HG03520 (cell line): ENCODE results near the gene GPR22.

Source experiments
- ATAC-seq: cut with Tn5 transposase; IDR thresholded peaks from one replicate; pipeline ENCODE4 v1.9.1; 2021; ENCODE audit warnings: mild to moderate bottlenecking, moderate library complexity; ENCODE audit not compliant: unreplicated experiment

Gene GPR22

DNA sequence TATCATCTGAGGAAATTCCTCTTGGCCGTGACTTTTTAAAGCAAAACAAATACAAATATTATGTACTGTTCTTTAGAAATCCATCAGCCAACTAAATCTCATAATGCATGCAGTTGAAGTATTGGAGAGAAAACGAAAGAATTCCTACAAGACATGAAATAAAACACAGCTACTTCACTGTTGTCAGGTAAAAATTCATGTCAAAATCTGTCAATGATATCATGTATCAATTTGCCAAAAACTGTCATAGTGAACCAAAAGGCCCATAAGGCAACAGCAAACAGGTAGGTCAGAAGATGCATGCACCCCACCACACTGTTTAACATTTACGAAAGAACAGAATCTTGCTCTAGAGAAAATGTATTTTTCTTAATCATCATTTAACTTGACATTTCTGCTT lies 2.3 kb downstream of the GPR22 start:
- ATAC-seq: no peak

DNA sequence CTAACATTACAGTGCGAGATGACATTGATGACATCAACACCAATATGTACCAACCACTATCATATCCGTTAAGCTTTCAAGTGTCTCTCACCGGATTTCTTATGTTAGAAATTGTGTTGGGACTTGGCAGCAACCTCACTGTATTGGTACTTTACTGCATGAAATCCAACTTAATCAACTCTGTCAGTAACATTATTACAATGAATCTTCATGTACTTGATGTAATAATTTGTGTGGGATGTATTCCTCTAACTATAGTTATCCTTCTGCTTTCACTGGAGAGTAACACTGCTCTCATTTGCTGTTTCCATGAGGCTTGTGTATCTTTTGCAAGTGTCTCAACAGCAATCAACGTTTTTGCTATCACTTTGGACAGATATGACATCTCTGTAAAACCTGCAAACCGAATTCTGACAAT lies 4.3 kb downstream of the GPR22 start:
- ATAC-seq: no peak

DNA sequence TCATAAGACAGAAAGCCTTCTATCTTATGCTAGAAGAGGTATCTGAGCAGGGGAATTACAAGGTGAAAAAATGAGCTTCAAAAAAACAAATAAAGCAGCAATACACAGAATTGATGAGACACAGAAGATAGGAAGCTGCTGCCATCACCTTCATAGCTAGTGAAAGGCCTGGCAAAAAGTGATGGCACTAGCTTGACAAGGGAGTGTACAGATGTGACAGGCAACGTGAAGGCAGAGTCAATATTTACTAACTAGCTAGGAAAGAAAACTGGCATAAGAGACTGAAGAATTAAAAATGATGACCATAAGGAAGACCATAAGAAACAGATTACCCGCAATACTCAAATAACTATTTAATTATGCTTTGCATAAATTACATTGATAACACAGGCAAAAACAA lies 9.4 kb downstream of the GPR22 start:
- ATAC-seq: no peak

DNA sequence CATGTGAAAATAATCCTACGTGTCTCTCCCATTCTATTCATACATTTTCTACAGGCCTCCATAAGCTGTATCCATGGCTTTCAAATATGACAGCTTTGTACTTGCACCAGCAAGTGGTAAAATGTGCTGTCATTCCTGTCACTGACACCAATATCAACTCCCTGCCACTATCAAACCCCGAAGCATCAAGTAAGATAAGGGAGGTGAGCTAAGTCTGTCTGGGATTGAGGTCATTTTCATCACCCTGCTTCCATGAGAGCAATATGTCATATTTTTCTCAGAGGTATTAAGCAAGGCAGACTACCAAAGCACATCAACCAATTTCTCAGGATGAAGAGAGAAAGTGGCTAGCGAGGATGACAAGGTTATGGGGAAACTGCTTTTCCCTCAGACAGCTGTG lies 11.1 kb downstream of the GPR22 start:
- ATAC-seq: no peak

DNA sequence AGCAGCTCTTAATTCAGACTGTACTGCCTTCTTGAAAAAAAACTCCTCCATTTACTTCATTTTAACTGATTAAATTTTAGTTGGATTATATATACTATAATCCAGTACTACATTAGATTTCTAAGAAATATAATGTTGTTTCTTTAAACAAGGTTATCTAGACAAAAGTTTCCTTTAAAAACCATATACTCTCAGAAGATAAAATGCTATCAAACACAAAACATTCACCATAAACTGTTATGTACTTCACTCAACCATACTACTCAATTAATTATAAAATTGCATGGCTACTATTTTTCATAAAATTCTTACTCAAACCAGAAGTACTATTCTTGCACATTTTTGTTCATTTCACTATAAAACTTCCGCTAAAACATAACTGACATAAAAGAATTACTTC lies 12.7 kb downstream of the GPR22 start:
- no peak for ATAC-seq

DNA sequence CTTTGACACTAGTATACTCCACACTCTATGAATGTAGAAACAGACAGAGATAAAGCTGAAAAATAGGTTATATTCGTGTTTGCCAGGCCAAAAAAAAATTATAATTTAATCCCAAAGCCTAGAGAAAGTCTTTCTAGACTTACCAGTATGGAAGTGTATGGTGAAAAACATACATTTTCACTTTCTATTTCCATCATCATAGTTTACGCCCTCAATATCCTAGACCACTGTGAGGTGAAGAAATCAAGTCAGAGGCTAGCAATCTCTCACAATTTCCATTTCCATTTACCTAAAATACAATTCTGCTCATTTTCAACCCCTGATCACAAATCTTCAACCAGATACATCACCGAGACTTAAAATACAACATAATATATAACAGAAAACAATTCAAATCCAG lies 16.2 kb downstream of the GPR22 start:
- ATAC-seq: no peak

DNA sequence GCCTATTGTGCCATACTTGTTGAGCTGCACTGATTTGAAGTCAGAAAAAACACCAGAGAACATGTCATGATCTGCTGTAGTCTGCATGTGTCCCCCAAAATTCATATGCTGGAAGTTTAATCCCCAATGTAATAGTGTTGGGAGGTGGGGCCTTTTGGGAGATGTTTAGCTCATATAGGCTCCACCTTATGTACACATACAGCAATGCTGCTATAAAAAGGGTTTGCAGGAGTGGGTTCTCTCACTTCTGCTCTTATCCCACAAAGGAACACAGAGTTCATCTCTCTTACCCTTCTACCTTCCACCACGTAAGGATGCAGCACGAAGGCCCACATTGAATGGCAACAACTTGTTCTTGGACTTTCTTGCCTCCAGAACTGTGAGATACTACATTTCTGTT lies 23.0 kb downstream of the GPR22 start:
- ATAC-seq: no peak

DNA sequence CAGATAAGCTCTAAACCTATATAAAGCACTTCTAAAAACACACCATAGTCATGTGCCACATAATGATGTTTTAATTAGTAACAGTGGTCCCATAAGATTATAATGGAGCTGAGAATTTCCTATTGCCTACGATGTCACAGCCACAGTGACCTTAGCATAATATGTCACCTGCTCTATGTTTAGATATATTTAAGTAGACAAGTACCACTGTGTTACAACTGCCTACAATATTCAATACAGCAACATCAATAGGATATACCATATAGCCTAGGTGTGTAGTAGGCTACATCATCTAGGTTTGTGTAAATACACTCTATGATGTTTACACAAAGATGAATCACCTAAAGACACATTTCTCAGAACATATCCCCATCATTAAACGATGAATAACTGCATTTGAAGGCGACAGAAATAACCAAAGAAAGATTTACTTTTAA lies 24.5 kb downstream of the GPR22 start:
- ATAC-seq: no peak

DNA sequence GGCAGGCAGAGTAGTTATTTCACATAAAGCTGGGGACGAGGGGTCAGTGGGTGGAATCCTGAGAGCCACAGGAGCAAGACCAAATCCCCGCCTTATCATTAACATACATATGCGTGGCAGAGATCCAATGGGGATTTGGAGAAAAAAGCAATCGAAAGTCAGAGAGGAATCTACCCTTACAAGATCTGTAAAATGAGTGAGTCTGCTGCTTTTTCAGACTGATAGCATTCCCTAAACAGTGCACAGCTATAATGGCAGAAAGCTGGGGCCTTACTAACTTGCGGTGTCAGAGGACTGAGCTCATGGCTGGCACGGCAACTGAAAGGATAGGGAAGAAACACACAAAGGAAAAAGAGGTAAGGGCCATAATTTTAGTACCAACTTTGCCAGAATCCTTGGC lies 25.0 kb downstream of the GPR22 start:
- no peak for ATAC-seq

DNA sequence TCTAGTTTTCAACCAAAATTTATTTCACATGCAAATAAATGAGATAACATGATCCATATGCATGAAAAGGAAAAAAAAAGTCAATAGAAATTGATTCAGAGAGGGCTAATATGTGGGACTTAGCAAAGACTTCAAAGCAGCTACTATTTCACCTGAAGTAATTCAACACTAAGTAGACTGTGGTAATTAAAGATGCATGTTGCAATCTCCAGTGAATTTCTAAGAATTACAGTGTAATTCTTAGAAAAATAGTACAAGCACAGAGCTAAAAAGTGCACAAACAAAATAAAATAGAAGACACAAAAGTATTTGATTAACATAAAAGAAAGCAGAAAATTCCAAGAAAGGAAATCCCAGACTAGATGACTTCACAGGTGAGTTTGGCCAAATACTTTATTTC lies 25.7 kb downstream of the GPR22 start:
- ATAC-seq: no peak

DNA sequence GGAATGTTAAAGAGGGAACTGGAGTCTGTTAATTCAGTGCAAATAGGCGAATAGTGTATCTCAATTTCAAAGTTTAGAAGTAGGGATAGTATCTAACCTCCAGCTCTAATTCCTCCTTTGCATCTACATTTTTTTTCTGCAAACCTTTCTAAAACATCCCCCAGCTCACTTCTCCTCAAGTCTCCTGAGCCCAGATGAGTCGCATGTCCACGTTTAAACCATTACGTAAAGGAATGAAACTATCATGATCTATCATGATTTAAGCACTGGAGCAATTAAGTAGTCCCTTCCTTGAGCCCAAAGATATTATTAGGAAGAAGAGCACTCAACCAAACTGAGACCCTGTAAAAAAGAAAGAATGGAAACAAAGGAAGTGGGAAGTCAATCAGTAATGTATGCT lies 29.9 kb downstream of the GPR22 start:
- no peak for ATAC-seq

DNA sequence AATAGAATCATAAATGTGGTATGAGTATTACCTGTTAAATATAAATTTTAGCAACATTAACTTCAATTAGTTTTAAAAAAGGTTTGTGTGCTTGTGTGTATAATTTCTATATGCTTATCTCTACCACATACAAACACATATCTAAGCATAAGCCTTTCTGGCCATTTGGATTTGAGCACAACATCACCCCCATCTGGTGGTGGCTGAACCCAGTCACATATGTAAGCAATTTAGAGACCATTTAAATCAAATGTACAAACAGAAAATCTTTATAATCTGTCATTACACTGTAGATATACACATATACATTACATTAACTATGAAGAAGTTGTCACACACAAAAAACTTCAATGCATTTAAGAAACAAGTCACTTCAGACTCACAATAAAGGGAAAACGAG lies 31.7 kb downstream of the GPR22 start:
- ATAC-seq: no peak

DNA sequence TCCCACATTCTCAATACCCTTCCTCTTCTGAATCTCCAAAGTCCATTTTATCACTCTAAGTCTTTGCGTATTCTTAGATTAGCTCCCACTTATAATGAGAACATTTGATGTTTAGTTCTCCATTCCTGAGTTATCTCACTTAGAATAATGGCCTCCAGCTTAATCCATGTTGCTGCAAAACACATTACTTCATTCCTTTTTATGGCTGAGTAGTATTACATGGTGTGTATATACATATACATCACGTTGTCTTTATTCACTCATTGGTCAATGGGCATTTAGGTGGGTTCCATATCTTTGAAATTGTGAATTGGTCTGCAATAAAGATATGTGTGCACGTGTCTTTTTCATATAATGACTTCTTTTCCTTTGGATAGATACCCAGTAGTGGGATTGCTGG lies 32.3 kb downstream of the GPR22 start:
- ATAC-seq: no peak

DNA sequence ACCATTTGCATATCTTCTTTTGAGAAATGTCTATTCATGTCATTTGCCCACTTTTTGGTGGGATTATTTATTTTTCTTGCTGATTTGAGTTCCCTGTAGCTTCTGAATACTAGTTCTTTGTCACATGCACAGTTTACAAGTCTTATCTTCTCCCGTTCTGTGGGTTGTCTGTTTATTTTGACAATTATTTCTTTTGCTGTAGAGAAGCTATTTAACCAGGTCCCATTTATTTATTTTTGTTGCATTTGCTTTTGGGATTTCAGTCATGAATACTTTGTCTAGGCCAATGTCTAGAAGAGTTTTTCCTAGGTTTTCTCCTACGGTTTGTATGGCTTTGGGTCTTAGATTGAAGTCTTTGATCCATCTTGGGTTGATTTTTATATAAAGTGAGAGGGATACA lies 32.9 kb downstream of the GPR22 start:
- no peak for ATAC-seq

DNA sequence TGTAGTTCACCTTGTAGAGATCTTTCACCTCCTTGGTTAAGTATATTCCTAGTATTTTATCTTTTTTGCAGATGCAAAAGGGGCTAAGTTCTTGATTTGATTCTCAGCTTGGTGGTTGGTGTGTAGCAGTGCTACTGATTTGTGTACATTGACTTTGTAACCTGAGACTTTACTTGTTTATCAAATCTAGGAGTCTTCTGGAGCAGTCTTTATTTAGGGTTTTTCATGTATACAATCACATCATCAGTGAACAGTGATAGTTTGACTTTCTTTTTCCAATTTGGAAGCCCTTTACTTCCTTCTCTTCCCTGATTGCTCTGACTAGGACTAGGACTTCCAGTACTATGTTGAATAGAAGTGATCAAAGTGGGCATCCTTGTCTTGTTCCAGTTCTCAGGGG lies 33.8 kb downstream of the GPR22 start:
- ATAC-seq: no peak

DNA sequence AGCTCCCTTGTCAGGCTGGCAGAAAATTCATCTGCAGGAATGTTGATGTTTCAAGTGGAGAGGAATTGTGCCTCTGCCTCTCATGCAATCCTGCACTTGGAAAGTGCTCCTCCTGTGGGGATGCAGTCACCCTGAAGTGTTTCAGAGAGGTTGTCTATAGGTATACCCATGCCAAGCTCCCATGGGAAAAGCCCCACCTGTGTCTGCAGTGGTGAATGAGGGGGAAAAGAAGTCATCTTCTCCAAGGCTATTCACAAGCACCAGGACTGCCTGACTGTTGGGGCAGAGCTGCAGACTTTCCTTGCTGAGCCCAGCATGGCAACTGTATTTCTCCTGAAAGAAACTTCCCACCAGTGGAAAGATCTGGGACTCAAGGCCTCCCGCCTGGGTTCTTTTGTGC lies 35.5 kb downstream of the GPR22 start:
- no peak for ATAC-seq

DNA sequence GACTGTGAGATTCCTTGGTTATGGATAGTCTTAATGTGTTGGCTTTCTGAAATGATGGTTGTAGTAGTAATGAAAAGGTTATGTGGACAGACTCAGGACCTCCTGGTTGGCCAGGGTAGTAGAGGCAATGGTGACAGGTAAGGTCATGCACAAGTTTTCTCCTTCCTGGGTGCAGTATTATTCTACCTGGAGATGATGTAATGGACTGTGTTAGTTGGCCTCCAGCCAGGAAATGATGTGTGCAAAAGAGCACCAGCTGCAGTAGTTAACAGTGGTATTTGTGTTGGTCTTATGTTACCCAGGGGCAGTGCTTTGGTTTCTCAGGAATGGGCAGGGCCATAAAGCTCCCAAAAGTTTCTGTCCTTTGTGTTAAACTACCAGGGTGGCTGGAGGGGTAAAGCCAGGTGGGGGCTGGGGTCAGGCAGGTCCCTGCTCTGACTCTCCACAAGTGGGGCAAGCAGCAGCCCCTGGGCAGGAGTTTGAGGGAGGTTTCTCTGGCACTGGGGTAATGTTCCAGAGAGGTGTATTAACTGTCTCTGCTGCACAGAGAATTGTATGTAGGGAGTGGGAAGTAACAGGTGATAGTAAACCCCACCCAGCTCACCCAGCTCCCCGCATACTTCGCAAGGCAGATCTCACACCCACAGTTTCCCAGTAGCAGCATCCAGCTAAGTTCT lies 36.3 kb downstream of the GPR22 start:
- ATAC-seq: no peak

DNA sequence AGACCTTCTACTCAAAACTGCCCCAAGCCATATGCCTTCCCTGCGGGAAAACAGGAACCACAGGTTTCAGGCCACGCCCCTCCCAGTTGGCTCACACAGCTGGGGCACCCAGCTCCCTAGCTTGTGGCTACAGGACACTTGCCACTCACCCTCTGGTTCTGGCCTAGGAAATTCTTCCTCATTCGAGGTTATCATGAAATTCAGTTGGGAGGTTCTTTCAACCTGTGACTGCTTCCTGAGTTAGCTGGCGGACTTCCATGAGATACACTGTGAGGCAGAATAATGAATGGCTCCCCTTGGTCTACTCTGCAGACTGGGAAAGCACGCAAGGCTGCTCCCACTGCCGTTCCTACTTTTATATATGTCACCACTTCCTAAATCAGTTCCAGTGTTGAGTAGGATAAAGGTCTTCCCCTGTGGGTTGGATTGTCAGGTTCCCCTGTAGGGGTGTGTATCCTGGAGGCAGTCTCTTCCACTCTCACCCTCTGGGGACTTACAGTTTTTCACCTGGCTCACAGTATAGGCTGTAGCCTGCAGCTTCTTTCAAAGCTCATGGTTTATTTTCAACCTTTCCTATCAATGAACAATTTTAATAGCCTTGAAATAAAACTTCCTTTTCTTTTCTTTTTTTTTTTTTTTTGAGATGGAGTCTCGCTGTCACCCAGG lies 37.0 kb downstream of the GPR22 start:
- no peak for ATAC-seq
